GM21825 (cell line): ENCODE results near the gene MZT2B.
"Not testable (repeated sequence)": the region's sequence is repeated elsewhere in the genome, so short reads cannot be mapped to it uniquely, and the experiment has no call there.

ENCODE experiments used
- ATAC-seq: cut with Tn5 transposase; IDR thresholded peaks from one replicate; pipeline ENCODE4 v1.9.1; 2021; ENCODE audit warnings: mild to moderate bottlenecking, moderate library complexity; ENCODE audit not compliant: unreplicated experiment

Gene MZT2B

GRCh38 chr2:130202518-130202917 lies 20.5 kb downstream of the MZT2B start:
- ATAC-seq: not testable (repeated sequence)

GRCh38 chr2:130203150-130203549 lies 21.1 kb downstream of the MZT2B start:
- ATAC-seq: not testable (repeated sequence)

GRCh38 chr2:130207051-130207450 lies 25.0 kb downstream of the MZT2B start:
- not testable (repeated sequence) for ATAC-seq

GRCh38 chr2:130219147-130219546 lies 37.1 kb downstream of the MZT2B start:
- ATAC-seq: not testable (repeated sequence)

GRCh38 chr2:130220505-130220904 lies 38.4 kb downstream of the MZT2B start:
- ATAC-seq: not testable (repeated sequence)

- ATAC-seq: peak; percentile 88
Measured at GRCh38 chr2:130222523-130222922, 40.5 kb downstream of the MZT2B start.

GRCh38 chr2:130228005-130228404 lies 45.9 kb downstream of the MZT2B start:
- ATAC-seq: not testable (repeated sequence)

GRCh38 chr2:130228467-130229160 lies 46.6 kb downstream of the MZT2B start:
- not testable (repeated sequence) for ATAC-seq

- ATAC-seq: not testable (repeated sequence)
Measured at GRCh38 chr2:130229161-130229510, 47.1 kb downstream of the MZT2B start.

- ATAC-seq: not testable (repeated sequence)
Measured at GRCh38 chr2:130230376-130230775, 48.3 kb downstream of the MZT2B start.

GRCh38 chr2:130230907-130231306 lies 48.8 kb downstream of the MZT2B start:
- not testable (repeated sequence) for ATAC-seq

GRCh38 chr2:130231656-130232055 lies 49.6 kb downstream of the MZT2B start:
- ATAC-seq: no peak

GRCh38 chr2:130233066-130233465 lies 51.0 kb downstream of the MZT2B start:
- ATAC-seq: not testable (repeated sequence)

- not testable (repeated sequence) for ATAC-seq
Measured at GRCh38 chr2:130239581-130239980, 57.5 kb downstream of the MZT2B start.
